ENCODE data around the gene CFAP97D1. TPM values are rescaled to one million over a fixed set of nuclear protein-coding genes. Genes with fewer than 3 reads are reported as not detected.

Gene CFAP97D1
- total RNA-seq, 4 donors from 2014 or later = 0.13 TPM; not detected in 3

- TF ChIP-seq CTCF (IDR thresholded peaks at IDR 0.05) = no peak
- TF ChIP-seq POLR2A (IDR thresholded peaks at IDR 0.05) = no peak
- Histone ChIP-seq H3K4me1 (peaks cover 0 to 13% (median 5%) of the 10 kb centered on the region in 3 donors), H3K27ac (no peak overlapping the region), H3K9me3 (no peaks in the 10 kb centered on the region), H3K27me3 (peaks cover 0 to 15% (median 0%) of the 10 kb centered on the region in 4 donors), H3K4me3 (no peak overlapping the region), H3K36me3 (no peaks in the 10 kb centered on the region)
- intact Hi-C loops (cut with DNase I) = loop anchor here (5.0 kb wide), 1 partner anchor 53 kb away; no protein-coding TSS in a partner anchor
- DNase-seq = no peak
- 38 to 53% methylated on average over 2 of the region's 2 CpGs for WGBS, 2 donors
Observed at GRCh38 chr17:43784068-43784467, 3.8 kb downstream of the CFAP97D1 start.

GRCh38 chr17:43784628-43785101 lies 4.4 kb downstream of the CFAP97D1 start:
- Histone ChIP-seq H3K9me3 (no peaks in the 10 kb centered on the region), H3K4me3 (no peak overlapping the region), H3K4me1 (peaks cover 0 to 7% (median 0%) of the 10 kb centered on the region in 3 donors), H3K27ac (no peak overlapping the region), H3K27me3 (peaks cover 0 to 10% (median 0%) of the 10 kb centered on the region in 4 donors), H3K36me3 (no peaks in the 10 kb centered on the region)
- intact Hi-C loops (cut with DNase I) = loop anchor here (5.0 kb wide), 2 partner anchors 53 to 63 kb away; partner anchors contain the start of gene CD300LG
- TF ChIP-seq POLR2A (IDR thresholded peaks at IDR 0.05) (no peak), CTCF (IDR thresholded peaks at IDR 0.05) (no peak)
- DNase-seq = no peak
- WGBS, 2 donors = 63 to 65% methylated on average over 5 of the region's 5 CpGs

- intact Hi-C loops (cut with DNase I) = loop anchor here (5.0 kb wide), 1 partner anchor 60 kb away; the partner anchor contains the start of gene CD300LG
- WGBS, 2 donors = 60 to 61% methylated on average over 2 of the region's 2 CpGs
- no peak overlapping the region for H3K4me3 ChIP-seq
Observed at GRCh38 chr17:43787728-43788127, 7.5 kb downstream of the CFAP97D1 start.

GRCh38 chr17:43788540-43788939 lies 8.3 kb downstream of the CFAP97D1 start:
- intact Hi-C loops (cut with DNase I) = loop anchor here (5.0 kb wide), 1 partner anchor 59 kb away; the partner anchor contains the start of gene CD300LG
- TF ChIP-seq POLR2A (IDR thresholded peaks at IDR 0.05) (no peak), CTCF (IDR thresholded peaks at IDR 0.05) (no peak)
- Histone ChIP-seq H3K4me3 (no peak overlapping the region), H3K4me1 (peaks cover 0 to 21% (median 12%) of the 10 kb centered on the region in 3 donors), H3K9me3 (no peaks in the 10 kb centered on the region), H3K27me3 (no peaks in the 10 kb centered on the region), H3K36me3 (no peaks in the 10 kb centered on the region), H3K27ac (no peak overlapping the region)
- 63 to 80% methylated on average over 5 of the region's 5 CpGs for WGBS, 2 donors
- DNase-seq = no peak

More at GRCh38 chr17:43787728-43788127, 7.5 kb downstream of the CFAP97D1 start:
- Histone ChIP-seq H3K27ac (no peak overlapping the region), H3K4me1 (peaks cover 0 to 21% (median 12%) of the 10 kb centered on the region in 3 donors), H3K27me3 (peaks cover 0 to 3% (median 0%) of the 10 kb centered on the region in 4 donors), H3K9me3 (no peaks in the 10 kb centered on the region), H3K36me3 (no peaks in the 10 kb centered on the region)
- TF ChIP-seq CTCF (IDR thresholded peaks at IDR 0.05) = no peak
- no peak for TF ChIP-seq POLR2A (IDR thresholded peaks at IDR 0.05)
- DNase-seq = no peak

- intact Hi-C loops (cut with DNase I) = loop anchor here (5.0 kb wide), 1 partner anchor 58 kb away; the partner anchor contains the start of gene CD300LG
- TF ChIP-seq CTCF (IDR thresholded peaks at IDR 0.05) (no peak), POLR2A (IDR thresholded peaks at IDR 0.05) (no peak)
- 89 to 95% methylated on average over 1 of the region's 1 CpG for WGBS, 2 donors
- Histone ChIP-seq H3K36me3 (no peaks in the 10 kb centered on the region), H3K4me1 (peaks cover 0 to 21% (median 12%) of the 10 kb centered on the region in 3 donors), H3K27ac (no peak overlapping the region), H3K9me3 (no peaks in the 10 kb centered on the region), H3K27me3 (no peaks in the 10 kb centered on the region), H3K4me3 (no peak overlapping the region)
- DNase-seq = no peak
Observed at GRCh38 chr17:43789482-43789881, 9.2 kb downstream of the CFAP97D1 start.
